K562 (cell line): ENCODE data around the gene FAM24A. TPM values are rescaled to one million over a fixed set of nuclear protein-coding genes. Genes with fewer than 3 reads are reported as not detected.

Experiments
- CBX1 ChIP-seq: sonication (generic); IDR thresholded peaks from 2 replicates; pipeline ENCODE4 v1.6.1; 2016; ENCODE audit warnings: antibody characterized with exemption, low read depth, mild to moderate bottlenecking
- ELF4 ChIP-seq: fragments of 450-650 bp; formaldehyde crosslinking; IDR thresholded peaks from 2 replicates; pipeline ENCODE4 v1.4.0; 2022; ENCODE audit warnings: missing genetic modification characterization
- EP300 ChIP-seq: IDR thresholded peaks from 2 replicates; pipeline ENCODE4 v1.6.1; 2012; ENCODE audit warnings: low read length, improper control_type of control experiment
- FIP1L1 ChIP-seq: fragments of 200-400 bp; formaldehyde crosslinking; IDR thresholded peaks from 2 replicates; pipeline ENCODE4 v1.6.1; 2018; ENCODE audit warnings: mild to moderate bottlenecking, low read depth, low read length; ENCODE audit not compliant: poor library complexity, severe bottlenecking
- MBD2 ChIP-seq: sonication (generic); IDR thresholded peaks from 2 replicates; pipeline ENCODE4 v1.6.1; 2016; ENCODE audit warnings: low read depth, borderline replicate concordance
- MCM5 ChIP-seq: fragments of 450-650 bp; IDR thresholded peaks from 2 replicates; pipeline ENCODE4 v1.6.1; 2016; ENCODE audit warnings: low read depth
- MYBL2 ChIP-seq, 2 experiments: fragments of 450-650 bp in 1 of 2; sonication (generic) in 1 of 2; formaldehyde crosslinking in 1 of 2; IDR thresholded peaks; 2 replicates each; pipeline versions ENCODE4 v1.6.1 to v1.8.1; 2017 to 2022; ENCODE audit warnings: borderline replicate concordance in 1 of 2, inconsistent platforms in 1 of 2, low read depth in 1 of 2, mild to moderate bottlenecking in 1 of 2, missing genetic modification reagents in 1 of 2, moderate library complexity in 1 of 2
- NEUROD1 ChIP-seq: fragments of 150-350 bp; IDR thresholded peaks from 2 replicates; pipeline ENCODE4 v1.6.1; 2014; ENCODE audit warnings: borderline replicate concordance, low read length, low read depth; ENCODE audit not compliant: partially characterized antibody
- NFIC ChIP-seq: fragments of 450-650 bp; IDR thresholded peaks from 2 replicates; pipeline ENCODE4 v1.6.1; 2017; ENCODE audit warnings: mild to moderate bottlenecking, inconsistent platforms
- PHB ChIP-seq: fragments of 250-450 bp; sonication (Bioruptor Pico); IDR thresholded peaks from 2 replicates; pipeline ENCODE4 v1.5.0; 2021
- POLR3G ChIP-seq: IDR thresholded peaks from 2 replicates; pipeline ENCODE4 v1.6.1; 2011; ENCODE audit not compliant: insufficient read length, insufficient replicate concordance; ENCODE audit errors: extremely low read depth
- SMAD1 ChIP-seq: fragments of 150-350 bp; IDR thresholded peaks from 2 replicates; pipeline ENCODE4 v1.6.1; 2014; ENCODE audit warnings: low read length, low read depth; ENCODE audit not compliant: partially characterized antibody
- SMARCE1 ChIP-seq: fragments of 450-650 bp; IDR thresholded peaks from 2 replicates; pipeline ENCODE4 v1.7.1; 2016; ENCODE audit warnings: mild to moderate bottlenecking
- TAF7 ChIP-seq: fragments of 450-650 bp; IDR thresholded peaks from 2 replicates; pipeline ENCODE4 v1.6.1; 2016; ENCODE audit warnings: missing genetic modification characterization, missing compliant biosample characterization
- ZNF263 ChIP-seq: sonication (generic); formaldehyde crosslinking; IDR thresholded peaks from 2 replicates; pipeline ENCODE4 v1.8.0; 2022; ENCODE audit warnings: mild to moderate bottlenecking, missing genetic modification reagents, borderline replicate concordance
- ZNF282 ChIP-seq: sonication (generic); formaldehyde crosslinking; IDR thresholded peaks from 2 replicates; pipeline ENCODE4 v1.8.1; 2023; ENCODE audit warnings: missing genetic modification reagents
- ZNF311 ChIP-seq: fragments of 250-450 bp; sonication (Bioruptor Pico); IDR thresholded peaks from 2 replicates; pipeline ENCODE4 v1.4.0; 2020; ENCODE audit warnings: mild to moderate bottlenecking, moderate library complexity
- ZNF668 ChIP-seq: fragments of 250-450 bp; sonication (Bioruptor Pico); IDR thresholded peaks from 2 replicates; pipeline ENCODE4 v1.8.0; 2022; ENCODE audit warnings: mild to moderate bottlenecking, inconsistent platforms
- ZNF778 ChIP-seq: fragments of 450-650 bp; formaldehyde crosslinking; IDR thresholded peaks from 2 replicates; pipeline ENCODE4 v1.4.0; 2020; ENCODE audit warnings: mild to moderate bottlenecking, moderate library complexity
- polyA plus RNA-seq, 8 experiments: library from polyadenylated mRNA; depleted of rRNA in 4 of 8; stranded (reverse) in 5 of 8; unstranded in 3 of 8; fragments of >200 nt; fragmentation: Nextera tagmentation in 2 of 8; fragmentation: Illumina TruSeq in 1 of 8; extraction: Ambion mirVana in 2 of 8; extraction: Trizol in 1 of 8; gene quantifications; 2 replicates each; pipeline versions ENCODE4 v1.2.1 to v1.2.3, GENCODE V29; 2011 to 2014; ENCODE audit warnings: inconsistent platforms in 1 of 8, missing spikeins in 1 of 8
- total RNA-seq, 7 experiments: library from RNA; depleted of rRNA in 6 of 7; stranded (reverse); fragments of >200 nt in 6 of 7; fragmentation: Illumina TruSeq in 2 of 7; extraction: Trizol in 2 of 7; gene quantifications; 2 replicates each; pipeline versions ENCODE4 v1.2.1 to v1.2.3, GENCODE V29; 2011 to 2021; ENCODE audit warnings: low replicate concordance in 1 of 7
- TF ChIP-seq, protein P1 (sequence below): fragments of 450-650 bp; IDR thresholded peaks from one replicate; pipeline ENCODE4 v1.6.1; 2018; ENCODE audit warnings: mild to moderate bottlenecking, moderate library complexity; ENCODE audit not compliant: partially characterized antibody
- TF ChIP-seq, protein P2 (sequence below), 2 experiments: IDR thresholded peaks; 2 replicates each; pipeline ENCODE4 v1.6.1; 2012; ENCODE audit warnings: improper control_type of control experiment in 2 of 2, low read depth in 2 of 2, low read length in 2 of 2, borderline replicate concordance in 1 of 2
- TF ChIP-seq, protein P3 (sequence below): fragments of 200-800 bp; sonication (Bioruptor generic); IDR thresholded peaks from 2 replicates; pipeline ENCODE4 v1.6.1; 2017; ENCODE audit warnings: missing genetic modification characterization, missing compliant biosample characterization

Gene FAM24A
- total and polyA plus RNA-seq, 9 of the 15 experiments (the other 6 are each of a cell fraction or from before 2014, with no cell fraction given), result not detected

DNA sequence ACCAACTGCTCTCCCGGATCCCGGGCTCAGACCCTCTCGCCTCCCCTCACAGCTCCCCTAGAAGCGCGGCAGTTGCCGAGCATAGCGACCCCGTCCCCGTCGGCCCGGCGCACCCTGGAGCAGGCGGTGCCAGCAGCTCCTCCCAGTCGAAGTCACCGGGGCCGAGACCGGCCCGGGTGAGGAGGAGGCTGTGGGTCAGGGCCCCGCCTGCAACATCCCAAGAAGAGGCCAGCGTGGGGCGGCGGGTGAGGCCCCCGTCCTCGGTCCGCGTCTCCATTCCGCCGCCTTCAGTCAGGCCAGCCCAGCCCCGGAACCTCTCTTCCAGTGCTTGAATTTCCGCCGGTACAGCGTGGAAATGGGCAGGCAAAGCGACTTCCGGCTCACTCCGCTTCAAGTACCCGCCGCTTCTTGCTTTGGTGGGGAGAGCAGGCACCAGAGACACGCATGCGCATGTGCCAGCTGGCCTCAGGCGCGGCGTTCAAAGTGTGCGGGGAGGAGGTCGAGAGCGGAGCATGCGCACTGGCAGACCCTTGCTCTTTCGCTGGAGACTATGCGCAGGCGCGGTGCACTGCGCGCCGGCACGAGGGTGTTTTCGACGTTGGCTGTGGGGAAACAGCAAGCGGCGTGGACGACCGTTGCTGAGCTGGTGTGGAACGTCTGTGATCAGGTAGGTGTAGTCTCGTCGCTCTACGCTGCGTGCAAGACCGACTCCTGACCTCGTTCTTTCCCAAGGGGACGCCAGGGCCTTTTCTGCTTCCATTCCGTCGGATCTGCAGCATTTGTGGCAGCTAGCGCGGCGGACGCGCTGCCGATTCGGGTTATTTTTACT lies 43.7 kb downstream of the FAM24A start, which contains the start of gene C10orf88 (continued):
- TF ChIP-seq FIP1L1 (no peak), SMAD1 (no peak), MYBL2 (IDR thresholded peaks at IDR 0.05; ENCODE audit: low read depth) (no peak), MYBL2 (CRISPR knock-in tag; IDR thresholded peaks at IDR 0.05; ENCODE audit: borderline replicate concordance) (no peak), ZNF263 (CRISPR knock-in tag) (no peak; the same call in 1 of the 2 replicates), ZNF668 (CRISPR knock-in tag) (no peak), NFIC (peak; percentile 37; the same call in 1 of the 2 replicates), CBX1 (peak; percentile 62; the same call in 1 of the 2 replicates), ZNF311 (CRISPR knock-in tag) (no peak), ELF4 (no peak), POLR3G (no peak), PHB (CRISPR knock-in tag) (no peak), SMARCE1 (no peak), MCM5 (no peak), ZNF778 (no peak), ZNF282 (CRISPR knock-in tag) (no peak), TAF7 (tag) (no peak), MBD2 (0 out of 2 replicates have a peak, but pooled peaks have one; percentile 34), NEUROD1 (no peak), EP300 (peak; percentile 18; the same call in 1 of the 2 replicates)
- TF ChIP-seq, protein P1, sequence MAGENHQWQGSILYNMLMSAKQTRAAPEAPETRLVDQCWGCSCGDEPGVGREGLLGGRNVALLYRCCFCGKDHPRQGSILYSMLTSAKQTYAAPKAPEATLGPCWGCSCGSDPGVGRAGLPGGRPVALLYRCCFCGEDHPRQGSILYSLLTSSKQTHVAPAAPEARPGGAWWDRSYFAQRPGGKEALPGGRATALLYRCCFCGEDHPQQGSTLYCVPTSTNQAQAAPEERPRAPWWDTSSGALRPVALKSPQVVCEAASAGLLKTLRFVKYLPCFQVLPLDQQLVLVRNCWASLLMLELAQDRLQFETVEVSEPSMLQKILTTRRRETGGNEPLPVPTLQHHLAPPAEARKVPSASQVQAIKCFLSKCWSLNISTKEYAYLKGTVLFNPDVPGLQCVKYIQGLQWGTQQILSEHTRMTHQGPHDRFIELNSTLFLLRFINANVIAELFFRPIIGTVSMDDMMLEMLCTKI, result no peak
- TF ChIP-seq, protein P2, sequence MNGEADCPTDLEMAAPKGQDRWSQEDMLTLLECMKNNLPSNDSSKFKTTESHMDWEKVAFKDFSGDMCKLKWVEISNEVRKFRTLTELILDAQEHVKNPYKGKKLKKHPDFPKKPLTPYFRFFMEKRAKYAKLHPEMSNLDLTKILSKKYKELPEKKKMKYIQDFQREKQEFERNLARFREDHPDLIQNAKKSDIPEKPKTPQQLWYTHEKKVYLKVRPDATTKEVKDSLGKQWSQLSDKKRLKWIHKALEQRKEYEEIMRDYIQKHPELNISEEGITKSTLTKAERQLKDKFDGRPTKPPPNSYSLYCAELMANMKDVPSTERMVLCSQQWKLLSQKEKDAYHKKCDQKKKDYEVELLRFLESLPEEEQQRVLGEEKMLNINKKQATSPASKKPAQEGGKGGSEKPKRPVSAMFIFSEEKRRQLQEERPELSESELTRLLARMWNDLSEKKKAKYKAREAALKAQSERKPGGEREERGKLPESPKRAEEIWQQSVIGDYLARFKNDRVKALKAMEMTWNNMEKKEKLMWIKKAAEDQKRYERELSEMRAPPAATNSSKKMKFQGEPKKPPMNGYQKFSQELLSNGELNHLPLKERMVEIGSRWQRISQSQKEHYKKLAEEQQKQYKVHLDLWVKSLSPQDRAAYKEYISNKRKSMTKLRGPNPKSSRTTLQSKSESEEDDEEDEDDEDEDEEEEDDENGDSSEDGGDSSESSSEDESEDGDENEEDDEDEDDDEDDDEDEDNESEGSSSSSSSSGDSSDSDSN (IDR thresholded peaks at IDR 0.05; ENCODE audit: borderline replicate concordance in 1 of 2, low read depth in 2 of 2, low read length in 2 of 2), result peak; percentile 51 to 57; a peak in 1 of 4 replicates
- TF ChIP-seq, protein P3, sequence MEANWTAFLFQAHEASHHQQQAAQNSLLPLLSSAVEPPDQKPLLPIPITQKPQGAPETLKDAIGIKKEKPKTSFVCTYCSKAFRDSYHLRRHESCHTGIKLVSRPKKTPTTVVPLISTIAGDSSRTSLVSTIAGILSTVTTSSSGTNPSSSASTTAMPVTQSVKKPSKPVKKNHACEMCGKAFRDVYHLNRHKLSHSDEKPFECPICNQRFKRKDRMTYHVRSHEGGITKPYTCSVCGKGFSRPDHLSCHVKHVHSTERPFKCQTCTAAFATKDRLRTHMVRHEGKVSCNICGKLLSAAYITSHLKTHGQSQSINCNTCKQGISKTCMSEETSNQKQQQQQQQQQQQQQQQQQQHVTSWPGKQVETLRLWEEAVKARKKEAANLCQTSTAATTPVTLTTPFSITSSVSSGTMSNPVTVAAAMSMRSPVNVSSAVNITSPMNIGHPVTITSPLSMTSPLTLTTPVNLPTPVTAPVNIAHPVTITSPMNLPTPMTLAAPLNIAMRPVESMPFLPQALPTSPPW (CRISPR knock-in tag), result peak; percentile 71
